HepG2 (cell line): ENCODE measurements around the gene MTRFR. TPM values are rescaled to one million over a fixed set of nuclear protein-coding genes. Genes with fewer than 3 reads are reported as not detected.

Experiments
- ATRX ChIP-seq: sonication (generic); formaldehyde crosslinking; IDR thresholded peaks from 2 replicates; pipeline ENCODE4 v1.4.0; 2020; ENCODE audit warnings: missing genetic modification reagents, borderline replicate concordance
- CENPX ChIP-seq: sonication (generic); formaldehyde crosslinking; IDR thresholded peaks from 2 replicates; pipeline ENCODE4 v1.9.0; 2021; ENCODE audit warnings: mild to moderate bottlenecking, missing genetic modification reagents, moderate library complexity
- ELF1 ChIP-seq: sonication (generic); formaldehyde crosslinking; IDR thresholded peaks from 2 replicates; pipeline ENCODE4 v1.4.0; 2020; ENCODE audit warnings: missing genetic modification reagents
- FOXC1 ChIP-seq: sonication (generic); formaldehyde crosslinking; IDR thresholded peaks from 2 replicates; pipeline ENCODE4 v1.8.0; 2022; ENCODE audit warnings: mild to moderate bottlenecking, missing genetic modification reagents, borderline replicate concordance
- NFAT5 ChIP-seq: sonication (generic); formaldehyde crosslinking; IDR thresholded peaks from 2 replicates; pipeline ENCODE4 v1.4.0; 2020; ENCODE audit warnings: missing genetic modification reagents
- PAXIP1 ChIP-seq: sonication (generic); formaldehyde crosslinking; conservative IDR thresholded peaks from 2 replicates; pipeline ENCODE4 v1.4.0; 2020; ENCODE audit warnings: mild to moderate bottlenecking, missing genetic modification reagents, moderate library complexity
- PHF20 ChIP-seq: sonication (generic); formaldehyde crosslinking; IDR thresholded peaks from 2 replicates; pipeline ENCODE4 v1.5.0; 2020; ENCODE audit warnings: mild to moderate bottlenecking, missing genetic modification reagents
- PHF21A ChIP-seq: sonication (generic); formaldehyde crosslinking; IDR thresholded peaks from 2 replicates; pipeline ENCODE4 v1.5.0; 2020; ENCODE audit warnings: mild to moderate bottlenecking, missing genetic modification reagents
- REST ChIP-seq, 2 experiments: IDR thresholded peaks; 2 replicates each; pipeline ENCODE4 v1.6.1; 2011 to 2012; ENCODE audit warnings: low read length in 2 of 2, borderline replicate concordance in 1 of 2, low read depth in 1 of 2, mild to moderate bottlenecking in 1 of 2, moderate library complexity in 1 of 2
- ZNF280D ChIP-seq: sonication (generic); formaldehyde crosslinking; IDR thresholded peaks from 2 replicates; pipeline ENCODE4 v1.5.1; 2020; ENCODE audit warnings: mild to moderate bottlenecking, missing genetic modification reagents
- ZNF326 ChIP-seq: sonication (generic); formaldehyde crosslinking; IDR thresholded peaks from 2 replicates; pipeline ENCODE4 v1.4.0; 2020; ENCODE audit warnings: missing genetic modification reagents, borderline replicate concordance
- ZNF670 ChIP-seq: sonication (generic); formaldehyde crosslinking; IDR thresholded peaks from 2 replicates; pipeline ENCODE4 v1.8.0; 2022; ENCODE audit warnings: mild to moderate bottlenecking, missing genetic modification reagents, borderline replicate concordance
- polyA plus RNA-seq, 8 experiments: library from polyadenylated mRNA; depleted of rRNA in 3 of 8; stranded (reverse) in 7 of 8; unstranded in 1 of 8; fragments of >200 nt; fragmentation: Illumina TruSeq in 4 of 8; extraction: Trizol in 4 of 8; gene quantifications; 2 replicates each; pipeline versions ENCODE4 v1.2.1 to v1.2.3, GENCODE V29; 2011 to 2016; ENCODE audit warnings: low read depth in 4 of 8, missing spikeins in 1 of 8, mixed read lengths in 1 of 8; ENCODE audit not compliant: insufficient read depth in 1 of 8
- total RNA-seq, 5 experiments: library from RNA; depleted of rRNA; stranded (reverse); fragments of >200 nt; fragmentation: Illumina TruSeq; extraction: Trizol; gene quantifications; 2 replicates each; pipeline ENCODE4 v1.2.3, GENCODE V29; 2016; ENCODE audit warnings: low read depth in 1 of 5

The MTRFR gene
- total and polyA plus RNA-seq, 2 of the 13 experiments (the other 11 are each of a cell fraction or from before 2014, with no cell fraction given): 7.1 to 9.9 TPM

GRCh38 chr12:123232807-123233504 lies at the start of gene MTRFR, which contains the start of gene MPHOSPH9 (continued):
- no peak for TF ChIP-seq ZNF326 (CRISPR knock-in tag)
- no peak for TF ChIP-seq ZNF670 (CRISPR knock-in tag)
- peak; percentile 51; the same call in 1 of the 2 replicates for TF ChIP-seq FOXC1 (CRISPR knock-in tag)
- TF ChIP-seq ZNF280D (CRISPR knock-in tag): peak; percentile 68; the same call in 1 of the 2 replicates
- peak; percentile 67 for TF ChIP-seq PAXIP1
- TF ChIP-seq ATRX (CRISPR knock-in tag): no peak
- TF ChIP-seq PHF21A: peak; percentile 82
- no peak for TF ChIP-seq CENPX (CRISPR knock-in tag)
- TF ChIP-seq PHF20 (CRISPR knock-in tag): peak; percentile 75
- peak; percentile 68; the same call in 1 of the 2 replicates for TF ChIP-seq ELF1 (CRISPR knock-in tag)
- TF ChIP-seq NFAT5 (CRISPR knock-in tag): peak; percentile 84
- TF ChIP-seq REST (IDR thresholded peaks at IDR 0.05; ENCODE audit: borderline replicate concordance in 1 of 2, low read depth in 1 of 2, low read length in 2 of 2): peak in 1 of 2 experiments; percentile 76; a peak in 1 of 4 replicates
